ENCODE data around the gene FN3KRP.

- TF ChIP-seq CTCF (IDR thresholded peaks at IDR 0.05; ENCODE audit: poor library complexity) (no peak), EZH2 (IDR thresholded peaks at IDR 0.05; ENCODE audit: borderline replicate concordance) (no peak), EZH2phosphoT487 (IDR thresholded peaks at IDR 0.05; ENCODE audit: low read depth, severe bottlenecking, unreplicated experiment) (no peak)
Measured at GRCh38 chr17:82675476-82676245, 40.8 kb upstream of the FN3KRP start.

All from hepatocyte (in vitro differentiated cells).